Stimulated activated CD4-positive, alpha-beta T cell treated with anti-CD3 and anti-CD28 coated beads, Interleukin-1b, Interleukin-23, amount 100 ng/mL, for 1 hour (primary cell): Measurements from ENCODE around the gene OTUD4.
"Not testable (repeated sequence)": the region's sequence is repeated elsewhere in the genome, so short reads cannot be mapped to it uniquely, and the experiment has no call there.

Experiments used
- DNase-seq, 2 donors: peaks; one replicate each; pipeline ENCODE4 v3.0.0-alpha.2; 2020; ENCODE audit warnings: low read depth in 2 of 2

OTUD4 gene, protein sequence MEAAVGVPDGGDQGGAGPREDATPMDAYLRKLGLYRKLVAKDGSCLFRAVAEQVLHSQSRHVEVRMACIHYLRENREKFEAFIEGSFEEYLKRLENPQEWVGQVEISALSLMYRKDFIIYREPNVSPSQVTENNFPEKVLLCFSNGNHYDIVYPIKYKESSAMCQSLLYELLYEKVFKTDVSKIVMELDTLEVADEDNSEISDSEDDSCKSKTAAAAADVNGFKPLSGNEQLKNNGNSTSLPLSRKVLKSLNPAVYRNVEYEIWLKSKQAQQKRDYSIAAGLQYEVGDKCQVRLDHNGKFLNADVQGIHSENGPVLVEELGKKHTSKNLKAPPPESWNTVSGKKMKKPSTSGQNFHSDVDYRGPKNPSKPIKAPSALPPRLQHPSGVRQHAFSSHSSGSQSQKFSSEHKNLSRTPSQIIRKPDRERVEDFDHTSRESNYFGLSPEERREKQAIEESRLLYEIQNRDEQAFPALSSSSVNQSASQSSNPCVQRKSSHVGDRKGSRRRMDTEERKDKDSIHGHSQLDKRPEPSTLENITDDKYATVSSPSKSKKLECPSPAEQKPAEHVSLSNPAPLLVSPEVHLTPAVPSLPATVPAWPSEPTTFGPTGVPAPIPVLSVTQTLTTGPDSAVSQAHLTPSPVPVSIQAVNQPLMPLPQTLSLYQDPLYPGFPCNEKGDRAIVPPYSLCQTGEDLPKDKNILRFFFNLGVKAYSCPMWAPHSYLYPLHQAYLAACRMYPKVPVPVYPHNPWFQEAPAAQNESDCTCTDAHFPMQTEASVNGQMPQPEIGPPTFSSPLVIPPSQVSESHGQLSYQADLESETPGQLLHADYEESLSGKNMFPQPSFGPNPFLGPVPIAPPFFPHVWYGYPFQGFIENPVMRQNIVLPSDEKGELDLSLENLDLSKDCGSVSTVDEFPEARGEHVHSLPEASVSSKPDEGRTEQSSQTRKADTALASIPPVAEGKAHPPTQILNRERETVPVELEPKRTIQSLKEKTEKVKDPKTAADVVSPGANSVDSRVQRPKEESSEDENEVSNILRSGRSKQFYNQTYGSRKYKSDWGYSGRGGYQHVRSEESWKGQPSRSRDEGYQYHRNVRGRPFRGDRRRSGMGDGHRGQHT

DNA sequence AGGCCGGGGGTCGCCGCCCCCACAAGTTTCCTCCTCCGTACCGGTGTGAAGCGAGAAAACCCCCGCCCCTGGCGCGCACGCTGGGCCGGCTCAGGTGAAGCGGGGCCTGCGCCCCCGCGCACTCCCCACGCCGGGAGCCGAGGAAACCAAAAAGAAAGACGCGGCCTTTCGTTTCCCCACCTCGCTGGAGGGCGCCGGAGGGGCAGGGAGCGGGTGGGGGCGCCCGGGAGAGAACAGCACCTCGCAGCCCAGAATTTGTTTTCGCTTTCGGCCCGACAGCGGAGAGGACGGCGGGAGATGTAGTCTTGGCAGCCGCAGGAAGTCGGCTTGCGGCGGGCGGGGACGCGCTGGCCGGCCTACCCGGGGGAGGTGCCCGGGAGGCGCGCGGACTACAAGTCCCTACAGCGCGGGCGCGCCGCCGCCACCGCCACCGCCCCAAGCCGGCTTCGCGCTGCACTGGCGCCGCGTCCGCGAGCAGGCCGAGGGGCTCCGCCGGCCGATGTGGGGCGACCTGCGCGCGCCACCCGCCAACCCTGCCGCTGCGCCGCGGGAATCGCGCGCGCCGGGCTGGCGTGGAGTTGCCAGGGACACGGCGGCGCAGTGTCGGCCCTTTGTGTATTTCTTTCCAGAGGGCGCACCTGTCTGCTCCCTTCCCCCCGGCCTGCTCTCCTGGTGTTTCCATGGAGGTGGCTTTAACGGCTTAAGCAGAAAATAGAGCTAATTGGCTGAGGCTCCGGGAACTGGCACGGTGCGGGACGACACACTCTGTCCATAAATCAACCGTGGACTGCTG, at the start of gene OTUD4:
OTUD4 (minus strand) TSS at position 292 of the 793 bp plus-strand sequence. CDS start 616 bp downstream, outside the sequence.
- DNase-seq = peak; percentile 82 to 86

DNA sequence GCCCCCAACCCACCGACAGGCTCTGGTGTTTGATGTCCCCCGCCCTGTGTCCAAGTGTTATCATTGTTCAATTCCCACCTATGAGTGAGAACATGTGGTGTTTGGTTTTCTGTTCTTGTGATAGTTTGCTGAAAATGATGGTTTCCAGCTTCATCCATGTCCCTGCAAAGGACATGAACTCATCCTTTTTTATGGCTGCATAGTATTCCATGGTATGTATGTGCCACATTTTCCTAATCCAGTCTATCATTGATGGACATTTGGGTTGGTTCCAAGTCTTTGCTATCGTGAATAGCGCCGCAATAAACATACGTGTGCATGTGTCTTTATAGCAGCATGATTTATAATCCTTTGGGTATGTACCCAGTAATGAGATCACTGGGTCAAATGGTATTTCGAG, 42.8 kb upstream of the OTUD4 start:
- DNase-seq = not testable (repeated sequence)

DNA sequence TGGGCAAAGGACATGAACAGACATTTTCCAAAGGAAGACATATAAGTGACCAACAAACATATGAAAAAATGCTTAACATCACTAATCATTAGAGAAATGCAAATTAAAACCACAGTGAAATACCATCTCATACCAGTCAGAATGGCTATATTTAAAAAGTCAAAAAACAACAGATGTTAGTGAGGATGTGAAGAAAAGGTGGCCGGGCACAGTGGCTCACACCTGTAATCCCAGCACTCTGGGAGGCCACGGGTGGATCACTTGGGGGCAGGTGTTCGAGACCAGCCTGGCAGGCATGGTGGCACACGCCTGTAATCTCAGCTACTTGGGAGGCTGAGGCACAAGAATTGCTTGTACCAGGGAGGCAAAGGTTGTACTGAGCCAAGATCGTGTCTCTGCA, 41.1 kb upstream of the OTUD4 start:
- DNase-seq = not testable (repeated sequence)

DNA sequence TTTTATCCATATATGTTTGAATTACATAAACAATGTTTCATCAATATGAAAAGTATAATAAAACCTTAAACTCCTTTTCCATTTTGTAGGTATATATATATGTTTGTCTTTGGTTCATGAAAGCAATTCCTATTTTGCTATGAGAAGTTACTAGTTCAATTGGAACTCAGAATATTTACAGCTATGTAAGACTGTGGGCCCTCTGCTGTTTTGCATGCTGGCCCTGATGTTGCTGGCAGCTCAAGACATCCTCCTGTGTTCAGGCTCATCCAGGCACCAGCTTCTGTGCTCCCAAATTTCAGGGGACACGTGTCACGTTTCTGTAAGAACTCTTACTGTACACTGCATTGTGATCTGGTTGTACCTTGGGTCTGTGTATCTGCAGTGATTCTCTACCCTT, 38.7 kb upstream of the OTUD4 start:
- no peak for DNase-seq

DNA sequence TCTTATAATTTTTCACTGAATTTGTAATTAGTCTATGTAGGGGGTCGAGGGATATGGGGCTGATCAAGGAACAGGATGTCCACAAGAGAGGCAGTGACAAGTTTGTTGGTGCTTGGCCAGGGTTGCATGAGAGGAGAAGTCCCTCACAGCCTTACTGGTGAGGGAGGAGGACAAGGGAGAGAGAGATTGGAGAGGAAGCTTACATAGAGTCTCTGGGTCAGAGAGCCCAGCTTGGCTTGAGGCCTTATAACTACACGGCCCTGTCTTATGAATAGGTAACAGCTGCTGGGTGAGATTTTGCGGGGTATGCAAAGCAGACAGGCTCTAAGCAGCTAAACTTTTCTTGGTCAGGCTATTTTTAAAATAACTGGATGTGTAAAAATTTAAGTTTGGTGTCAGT, 37.9 kb upstream of the OTUD4 start:
- no peak for DNase-seq

DNA sequence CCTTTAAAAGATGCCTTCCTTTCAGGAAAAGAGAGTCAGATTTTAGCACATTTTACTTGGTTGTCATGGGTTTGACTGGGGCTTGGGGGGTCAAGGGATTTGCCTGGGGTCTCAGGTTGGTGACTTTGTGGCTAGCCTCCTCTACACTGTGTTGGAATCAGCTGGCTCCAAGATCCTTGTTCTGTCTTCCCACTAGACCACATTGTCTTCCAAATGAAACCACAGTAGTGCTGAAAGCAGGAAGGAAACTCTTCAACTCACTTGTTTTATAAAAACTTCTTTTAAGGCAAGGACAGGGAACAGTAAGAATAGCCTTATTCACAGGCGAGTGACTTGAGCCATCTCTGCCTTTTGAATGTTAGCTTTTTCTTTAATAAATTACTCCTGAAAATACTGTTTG, 37.0 kb upstream of the OTUD4 start:
- DNase-seq = no peak

DNA sequence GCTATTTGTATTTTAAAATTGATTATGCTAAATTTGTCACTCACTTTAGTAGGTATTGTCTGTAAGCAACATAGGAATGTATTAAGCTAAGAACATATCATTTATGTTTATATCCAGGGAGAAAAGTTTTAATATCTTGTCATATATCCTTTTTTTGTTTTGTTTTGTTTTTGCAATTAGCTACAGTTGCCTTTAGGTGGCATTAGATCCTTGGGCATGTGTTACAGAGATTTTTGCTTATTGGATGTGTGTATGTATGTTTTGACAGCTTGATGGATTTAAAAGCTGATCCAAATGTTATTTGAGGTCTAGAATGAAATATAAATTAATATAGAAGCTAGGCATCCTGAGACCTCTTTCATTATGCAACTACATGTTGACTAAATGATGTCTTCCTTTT, 36.1 kb upstream of the OTUD4 start:
- no peak for DNase-seq

DNA sequence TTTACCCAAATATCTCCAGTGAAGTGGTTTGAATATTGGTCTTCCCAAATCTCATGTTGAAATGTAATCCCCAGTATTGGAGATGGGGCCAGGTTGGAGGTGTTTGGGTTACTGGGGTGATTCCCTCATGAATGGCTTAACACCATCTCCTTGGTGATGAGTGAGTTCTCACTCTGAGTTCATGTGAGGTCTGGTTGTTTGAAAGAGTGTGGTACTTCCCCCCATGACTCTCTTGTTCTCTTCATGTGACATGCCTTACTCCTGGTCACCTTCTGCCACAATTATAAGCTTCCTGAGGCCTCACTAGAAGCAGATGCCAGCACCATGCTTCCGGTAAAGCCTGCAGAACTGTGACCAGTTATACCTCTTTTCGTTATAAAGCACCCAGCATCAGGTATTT, 32.9 kb upstream of the OTUD4 start:
- DNase-seq = no peak

DNA sequence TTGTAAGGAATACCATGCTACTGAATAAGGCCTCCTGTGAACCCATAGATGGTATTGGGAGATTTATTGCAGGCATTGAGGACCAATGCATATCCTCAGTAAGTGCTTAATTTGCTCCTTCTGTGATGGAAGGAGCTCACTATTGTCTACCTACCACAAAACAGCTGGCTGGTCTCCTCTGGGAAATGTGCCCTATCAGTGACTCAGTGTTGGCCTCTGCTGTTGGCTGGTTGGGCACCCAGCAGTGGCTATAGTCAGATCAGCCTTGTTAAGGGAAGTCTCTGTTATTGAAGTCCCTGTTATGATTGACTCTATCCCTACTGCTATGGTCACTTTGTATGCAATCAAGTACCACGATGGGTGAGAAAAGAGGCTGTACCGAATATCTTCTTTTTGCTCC, 27.5 kb upstream of the OTUD4 start:
- no peak for DNase-seq

DNA sequence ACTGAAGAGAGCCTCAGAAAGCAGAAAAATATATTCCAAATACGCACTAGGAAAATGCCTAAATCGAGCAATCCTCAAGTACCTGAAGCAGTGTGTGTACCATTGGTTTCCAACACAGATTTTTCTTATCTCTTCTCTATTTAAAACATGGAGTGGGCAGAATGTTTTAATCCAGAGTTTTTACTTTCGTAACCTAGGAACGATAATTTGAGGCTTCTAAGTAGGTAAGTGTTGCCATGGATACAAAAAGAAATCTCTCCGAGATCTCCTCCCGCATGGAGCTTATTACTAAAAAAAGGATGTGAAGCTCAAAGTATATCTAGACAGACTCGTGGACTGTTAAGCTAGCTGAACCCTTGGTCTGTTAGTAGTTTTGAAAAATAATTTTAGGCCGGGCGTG, 23.0 kb upstream of the OTUD4 start:
- DNase-seq = no peak

DNA sequence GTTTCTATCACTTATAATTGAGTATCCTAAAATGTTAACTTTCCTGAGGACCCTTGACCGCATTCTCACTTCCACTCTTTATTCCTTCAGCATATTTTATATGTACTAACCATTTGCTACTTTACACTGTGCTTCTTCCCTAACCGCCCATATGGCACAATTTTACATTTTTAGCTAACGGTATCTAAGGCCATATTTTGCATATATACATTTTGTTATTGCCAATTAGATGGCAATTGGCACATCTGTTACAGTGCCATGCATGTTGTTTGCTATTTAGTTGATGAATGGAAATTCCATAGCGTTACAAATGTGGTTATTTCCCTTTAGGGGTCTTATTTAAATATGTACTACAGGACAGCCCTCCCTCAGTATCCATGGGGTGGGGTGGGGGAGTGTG, 20.0 kb upstream of the OTUD4 start:
- DNase-seq = no peak

DNA sequence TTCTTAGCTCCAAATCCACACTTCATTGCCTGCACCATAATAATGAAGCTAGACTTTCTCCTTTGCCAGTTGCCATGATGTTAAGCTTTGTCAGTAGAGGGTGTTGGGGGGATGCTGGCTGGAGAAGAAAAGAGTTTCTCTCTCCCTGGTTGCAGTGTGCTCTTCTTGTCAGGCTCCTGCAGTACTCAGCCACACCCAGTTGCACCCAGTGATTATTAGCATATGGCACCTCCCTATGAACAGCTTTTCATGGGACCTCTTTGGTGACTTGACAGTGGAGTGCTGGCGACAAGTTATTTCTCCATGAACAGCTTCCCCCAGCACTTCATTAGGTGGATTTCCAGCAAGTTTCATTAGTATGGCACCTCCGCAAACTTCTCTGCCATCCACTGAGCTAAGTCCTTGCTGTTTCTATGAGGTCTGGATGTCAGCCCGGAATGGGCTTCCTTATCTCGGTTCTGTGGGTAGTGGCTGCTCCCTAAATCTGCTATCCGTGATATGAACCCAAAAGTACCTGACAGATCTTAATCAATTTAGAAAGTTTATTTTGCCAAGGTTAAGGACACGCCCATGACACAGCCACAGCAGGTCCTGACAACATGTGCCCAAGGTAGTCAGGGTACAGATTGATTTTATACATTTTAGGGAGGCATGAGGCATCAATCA, 18.8 kb upstream of the OTUD4 start:
- DNase-seq = no peak

DNA sequence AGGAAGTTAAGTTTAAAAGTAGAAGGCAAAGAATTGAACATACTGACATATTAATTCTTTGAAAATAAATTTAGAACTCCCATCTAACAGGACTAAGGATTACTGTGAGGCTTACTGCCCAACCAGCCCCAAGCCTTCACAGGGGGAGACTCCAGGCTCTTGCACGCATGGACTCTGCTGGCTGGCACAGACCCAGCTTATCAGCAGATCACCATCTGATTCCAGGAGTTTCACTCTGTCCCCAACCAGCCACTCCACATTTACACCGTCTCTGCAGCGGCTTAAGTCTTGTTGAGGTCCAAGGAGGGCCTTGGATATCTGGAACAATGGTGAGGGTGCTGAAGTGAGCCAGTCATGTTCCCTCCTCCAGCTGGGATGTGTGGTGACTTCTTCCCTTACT, 16.4 kb upstream of the OTUD4 start:
- no peak for DNase-seq

DNA sequence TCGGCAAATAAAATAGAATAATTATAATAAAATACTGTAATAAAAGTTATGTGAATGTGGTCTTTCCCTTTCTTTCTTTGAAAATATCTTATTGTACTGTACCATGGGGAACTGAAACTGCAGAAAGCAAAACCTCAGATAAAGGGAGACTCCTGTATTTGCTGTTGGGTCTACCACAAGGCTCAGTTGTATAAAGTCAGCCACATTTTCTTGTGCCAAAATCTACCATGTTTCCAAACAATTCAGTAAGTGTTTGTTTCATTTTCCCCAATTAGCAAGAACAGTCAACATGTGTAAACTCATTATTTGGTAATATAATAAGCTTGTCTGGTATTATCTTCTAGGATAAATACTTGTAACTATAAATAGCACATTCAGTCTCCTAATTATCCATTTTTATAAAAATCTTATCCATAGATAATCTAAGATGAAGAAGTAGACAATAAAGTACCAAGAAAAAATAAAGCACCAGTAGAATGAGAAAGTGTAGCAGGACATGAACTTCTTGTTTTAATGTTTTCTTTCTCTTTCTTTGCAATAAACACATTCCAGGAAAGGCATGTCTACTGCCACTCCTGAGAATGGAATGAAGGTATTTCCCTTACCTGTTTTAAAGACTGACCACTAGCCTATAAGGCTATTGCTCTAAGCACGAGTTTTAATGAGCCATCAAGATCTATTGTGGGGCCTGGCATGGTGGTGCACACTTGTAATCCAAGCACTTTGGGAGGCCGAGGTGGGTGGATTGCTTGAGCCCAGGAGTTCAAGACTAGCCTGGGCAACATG, 15.0 kb upstream of the OTUD4 start:
- DNase-seq = no peak

DNA sequence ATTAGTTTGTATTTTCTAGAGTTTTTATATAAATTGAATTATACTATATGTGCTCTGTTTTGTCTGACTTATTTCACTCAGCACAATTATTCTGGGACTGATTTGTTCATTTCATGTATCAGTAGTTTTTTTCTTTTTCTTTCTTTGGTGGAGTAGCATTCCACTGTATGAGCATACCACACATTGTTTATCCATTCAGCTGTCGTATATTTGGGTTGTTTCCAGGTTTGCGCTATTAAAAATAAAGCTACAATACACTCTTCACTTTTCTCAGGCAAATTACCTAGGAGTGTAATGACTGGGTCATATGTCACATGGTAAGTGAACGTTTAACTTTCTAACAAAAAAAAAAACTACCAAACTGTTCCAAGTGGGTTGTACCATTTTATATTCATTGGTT, 9.6 kb upstream of the OTUD4 start:
- DNase-seq = no peak

DNA sequence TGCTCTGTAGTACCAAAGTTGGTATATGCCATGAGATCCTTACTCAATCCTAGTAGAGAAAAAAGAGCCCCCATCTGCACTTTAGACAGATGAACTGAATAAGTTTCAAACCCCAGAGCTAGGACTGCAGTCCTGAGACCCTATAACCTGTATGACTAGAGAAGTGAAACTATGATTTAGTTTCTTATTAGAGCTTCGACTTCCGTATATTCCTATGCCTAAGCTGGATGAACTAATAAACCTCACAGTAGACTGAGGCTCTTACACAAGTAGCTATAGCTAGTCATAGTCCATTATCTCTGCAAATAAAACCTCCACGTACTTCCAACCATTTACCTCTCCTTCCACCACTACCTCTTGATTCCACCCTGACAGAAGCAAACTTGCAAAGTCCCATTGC, 6.3 kb upstream of the OTUD4 start:
- no peak for DNase-seq

DNA sequence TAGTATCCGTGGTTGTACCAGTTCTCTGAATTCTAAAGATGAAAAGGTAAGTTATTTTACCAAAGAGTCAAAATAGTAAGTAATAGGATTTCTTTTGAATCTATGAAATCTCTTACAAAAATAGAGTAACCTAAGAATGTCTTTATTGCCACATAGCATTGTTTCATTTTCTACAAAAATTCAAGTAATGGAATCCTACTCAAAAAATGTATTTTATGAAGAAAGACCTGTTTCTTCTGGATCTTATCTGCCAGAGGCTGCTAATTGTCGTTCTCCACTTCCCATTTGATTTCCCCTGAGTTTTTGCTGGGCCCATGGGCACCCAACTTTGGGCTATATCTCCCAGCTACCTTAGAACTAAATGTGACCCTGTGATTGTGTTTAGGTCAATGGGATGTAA, 3.2 kb upstream of the OTUD4 start:
- no peak for DNase-seq

DNA sequence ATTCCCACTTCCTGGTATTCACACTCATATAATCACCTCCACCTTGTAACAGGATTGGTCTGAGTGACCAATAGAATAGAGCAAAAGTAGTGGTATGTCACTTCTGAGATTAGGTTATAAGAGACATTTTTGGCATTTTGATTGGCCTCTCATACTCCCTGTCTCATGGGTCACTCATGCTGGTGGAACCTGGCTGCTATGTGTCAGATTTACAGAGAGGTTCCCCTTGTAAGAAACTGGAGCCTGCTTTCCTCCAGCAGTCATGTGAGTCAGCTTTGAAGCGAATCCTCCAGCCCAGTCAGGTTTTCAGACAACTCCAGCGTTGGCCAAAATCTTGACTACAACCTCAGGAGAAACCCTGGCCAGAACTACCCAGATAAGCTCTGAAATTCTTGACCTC, 2.6 kb upstream of the OTUD4 start:
- DNase-seq = no peak

DNA sequence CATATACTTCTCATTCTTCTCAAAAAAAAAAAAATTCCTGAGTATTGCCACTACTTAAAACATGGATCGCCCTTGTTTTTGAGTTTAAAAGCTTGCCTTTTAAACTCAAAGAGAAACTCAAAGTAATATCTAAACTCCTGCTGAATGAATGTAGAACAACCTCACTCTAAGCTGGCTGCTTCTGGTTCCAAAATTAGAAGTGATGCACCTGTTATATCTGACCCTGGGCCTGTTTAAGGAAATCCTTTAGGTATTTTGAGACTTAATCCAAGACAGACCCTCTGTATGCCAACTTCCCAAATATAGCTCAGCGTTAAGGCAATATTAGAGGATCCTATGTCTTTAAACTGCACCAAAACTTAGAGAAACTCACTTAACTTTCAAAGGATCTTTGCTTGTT, 1.8 kb upstream of the OTUD4 start:
- no peak for DNase-seq

DNA sequence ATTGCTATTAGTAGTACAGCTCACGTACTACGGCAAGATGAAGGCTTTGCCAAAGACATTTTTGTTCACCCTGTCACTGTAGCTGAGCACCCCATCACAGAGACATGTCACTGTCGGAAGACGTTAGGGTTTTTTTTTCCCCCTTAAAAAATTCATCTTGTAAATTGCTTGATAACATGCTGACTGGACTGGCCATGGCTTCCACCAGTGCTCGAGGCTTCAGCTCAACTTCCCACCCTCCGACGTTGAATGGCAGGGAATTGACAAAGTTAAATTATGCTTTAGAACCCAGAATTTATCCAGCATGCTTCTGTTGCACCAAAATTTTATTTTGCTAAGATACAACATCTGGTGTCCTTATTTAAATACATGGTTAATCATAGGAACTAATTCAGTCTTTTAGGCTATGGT, 707 bp upstream of the OTUD4 start:
- DNase-seq = no peak
